Testis (tissue), 3 donors: ENCODE data around the gene ARF1. TPM values are rescaled to one million over a fixed set of nuclear protein-coding genes. Genes with fewer than 3 reads are reported as not detected.

ENCODE experiments used
- DNase-seq: peaks from one replicate; pipeline ENCODE4 v3.0.0-alpha.2; 2019
- H3K27ac ChIP-seq, 2 donors: fragments of 200-600 bp; sonication (generic); one replicate each; pipeline ENCODE4 v1.5.1; 2019
- H3K27me3 ChIP-seq: fragments of 200-600 bp; sonication (generic); one replicate; pipeline ENCODE4 v1.5.1; 2019
- H3K36me3 ChIP-seq: fragments of 200-600 bp; sonication (generic); one replicate; pipeline ENCODE4 v1.5.1; 2017; ENCODE audit warnings: low read depth; ENCODE audit errors: missing control alignments
- H3K4me1 ChIP-seq: fragments of 200-600 bp; sonication (generic); one replicate; pipeline ENCODE4 v1.5.1; 2019
- H3K4me3 ChIP-seq, 2 donors: fragments of 200-600 bp; sonication (generic); one replicate each; pipeline ENCODE4 v1.5.1; 2017 to 2019
- H3K9me3 ChIP-seq: fragments of 200-600 bp; sonication (generic); one replicate; pipeline ENCODE4 v1.5.1; 2017
- CTCF ChIP-seq, 3 experiments: fragments of 450-650 bp in 2 of 3; fragments of 200-600 bp in 1 of 3; sonication (generic) in 1 of 3; IDR thresholded peaks; one replicate each; pipeline ENCODE4 v1.5.1; 2016 to 2019; ENCODE audit warnings: antibody characterized with exemption in 3 of 3, mild to moderate bottlenecking in 2 of 3, moderate library complexity in 1 of 3
- POLR2A ChIP-seq: fragments of 450-650 bp; IDR thresholded peaks from one replicate; pipeline ENCODE4 v1.6.1; 2017; ENCODE audit warnings: antibody characterized with exemption, mild to moderate bottlenecking, moderate library complexity
- WGBS, 2 donors: methylation state at CpG; one replicate each; pipeline ENCODE4 v1.1.5; 2018; 5-methylcytosine and 5-hydroxymethylcytosine counted together
- intact Hi-C: fragments of 100-400 bp; cut with DNase I; formaldehyde crosslinking; loops from one replicate; pipeline ENCODE4 v1.15.1; 2023; ENCODE audit warnings: low total_unique reads
- polyA plus RNA-seq: library from polyadenylated mRNA; stranded (reverse); fragments of 350-450 nt; fragmentation: Illumina TruSeq; extraction: RNeasy Lipid Tissue Mini Kit (QIAGEN cat#74804); gene quantifications from one replicate; pipeline ENCODE4 v1.2.3, GENCODE V29; 2014; ENCODE audit warnings: low read depth, low replicate concordance; ENCODE audit not compliant: insufficient read depth
- total RNA-seq, 2 donors: library from RNA; depleted of rRNA; stranded (reverse); fragments of >200 nt; gene quantifications; one replicate each; pipeline ENCODE4 v1.2.3, GENCODE V29; 2016

The ARF1 gene
- total and polyA plus RNA-seq, 3 donors from 2014 or later, result 426 to 637 (median 488) TPM

DNA sequence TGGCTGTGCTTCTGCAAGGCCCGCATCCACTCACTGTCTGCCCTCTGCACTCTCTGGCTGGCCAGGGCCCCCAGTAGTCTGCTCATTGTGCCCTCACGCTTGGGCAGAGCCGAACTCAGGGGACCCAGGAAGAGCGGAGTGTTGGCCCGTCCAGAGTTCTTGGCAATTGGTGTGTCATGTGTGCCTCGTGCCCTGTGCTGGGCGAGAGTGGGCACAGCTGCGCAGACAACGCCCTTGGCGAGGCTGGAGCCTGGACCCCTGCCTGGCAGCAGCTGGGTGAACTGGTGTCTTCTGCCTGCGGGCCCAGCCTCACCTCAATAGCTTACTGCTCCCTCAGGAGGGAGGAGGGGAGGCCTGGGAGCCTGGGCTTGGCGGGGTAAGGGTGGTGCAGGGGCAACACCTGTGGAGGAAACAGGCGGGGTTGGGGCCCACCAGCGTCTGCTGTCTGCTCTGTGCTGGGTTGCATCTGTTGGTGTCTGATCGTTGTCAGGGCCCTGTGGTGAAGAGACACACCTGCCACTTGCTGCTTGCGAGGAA lies 59.7 kb downstream of the ARF1 start:
- intact Hi-C loops, result no loop called here
- peaks cover 45% of the 10 kb centered on the region for H3K4me1 ChIP-seq
- H3K4me3 ChIP-seq, result no peak overlapping the region
- TF ChIP-seq CTCF (IDR thresholded peaks at IDR 0.05), result no peak
- no peaks in the 10 kb centered on the region for H3K27me3 ChIP-seq
- H3K9me3 ChIP-seq, result no peaks in the 10 kb centered on the region
- no peak for DNase-seq
- 74 to 84% methylated on average over 4 to 16 of the region's 16 CpGs for WGBS, 2 donors
- H3K36me3 ChIP-seq, result no peaks in the 10 kb centered on the region
- peak overlapping the region; percentile 97 to 99 for H3K27ac ChIP-seq

DNA sequence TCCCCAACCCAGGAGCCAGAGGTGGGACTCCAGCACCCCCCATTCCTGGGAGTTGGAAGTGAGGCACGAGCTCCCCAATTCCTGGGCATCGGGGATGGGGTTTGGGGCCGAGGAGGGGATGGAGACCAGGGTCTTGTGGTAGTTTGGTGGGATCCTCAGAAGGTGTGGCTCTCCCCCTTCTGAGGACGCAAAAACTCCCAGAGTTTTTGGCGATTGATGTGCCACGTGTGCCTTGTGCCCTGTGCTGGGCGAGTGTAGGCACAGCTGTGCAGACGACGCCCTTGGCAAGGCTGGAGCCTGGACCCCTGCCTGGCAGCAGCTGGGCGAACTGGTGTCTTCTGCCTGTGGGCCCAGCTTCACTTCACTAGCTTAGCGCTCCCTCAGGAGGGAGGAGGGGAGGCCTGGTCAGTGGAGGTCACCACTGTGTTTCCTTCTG lies 60.2 kb downstream of the ARF1 start:
- TF ChIP-seq POLR2A (no peak), CTCF (IDR thresholded peaks at IDR 0.05) (no peak)
- 83 to 100% methylated on average over 3 to 11 of the region's 11 CpGs for WGBS, 2 donors
- H3K9me3 ChIP-seq, result no peaks in the 10 kb centered on the region
- H3K27me3 ChIP-seq, result no peaks in the 10 kb centered on the region
- no peaks in the 10 kb centered on the region for H3K36me3 ChIP-seq
- intact Hi-C loops, result no loop called here
- peak overlapping the region in 1 of 2 donors; percentile 99 for H3K27ac ChIP-seq
- no peak overlapping the region for H3K4me3 ChIP-seq
- DNase-seq, result no peak
- peaks cover 50% of the 10 kb centered on the region for H3K4me1 ChIP-seq

DNA sequence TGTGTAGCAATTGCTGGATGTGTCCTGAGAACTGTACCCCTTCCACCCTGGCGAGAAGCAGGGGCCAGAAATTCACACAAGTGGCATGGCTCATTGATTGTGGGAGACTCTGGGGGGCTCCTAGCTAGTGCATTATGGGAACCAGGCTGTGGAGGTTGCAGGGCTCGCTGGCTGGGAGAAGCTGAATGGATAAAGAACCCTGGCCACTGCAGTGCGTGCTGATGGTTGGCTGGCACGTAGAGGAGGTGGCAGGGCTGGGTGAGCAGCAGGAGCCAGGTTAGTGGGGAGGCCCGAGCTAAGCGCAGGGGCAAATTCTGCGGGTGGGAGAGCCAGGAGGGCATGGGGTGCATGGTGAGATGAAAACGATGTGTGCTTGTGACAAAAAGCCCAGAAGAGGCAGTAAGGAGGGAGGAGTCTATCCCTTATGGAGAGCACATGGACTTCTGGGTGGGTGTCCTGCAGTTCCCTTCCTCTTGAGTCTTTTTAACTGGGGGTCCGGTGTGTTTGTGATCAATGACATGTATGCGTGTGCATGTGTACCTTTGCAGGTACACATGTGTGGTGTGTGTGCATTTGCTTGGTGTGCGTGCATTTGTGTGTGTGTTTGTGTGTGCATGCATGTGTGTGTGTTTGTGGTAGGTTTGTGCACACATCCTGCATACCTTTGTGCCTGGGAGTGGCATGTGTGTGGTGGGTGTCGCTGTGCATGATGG lies 61.1 kb downstream of the ARF1 start:
- Histone ChIP-seq H3K27ac (no peak overlapping the region), H3K36me3 (no peaks in the 10 kb centered on the region), H3K27me3 (no peaks in the 10 kb centered on the region), H3K9me3 (no peaks in the 10 kb centered on the region), H3K4me1 (peaks cover 59% of the 10 kb centered on the region), H3K4me3 (no peak overlapping the region)
- TF ChIP-seq POLR2A (no peak), CTCF (IDR thresholded peaks at IDR 0.05) (no peak)
- intact Hi-C loops, result no loop called here
- WGBS, 2 donors, result 85 to 93% methylated on average over 12 of the region's 12 CpGs
- no peak for DNase-seq

GRCh38 chr1:228144193-228144992 lies 61.9 kb downstream of the ARF1 start:
- H3K36me3 ChIP-seq, result no peaks in the 10 kb centered on the region
- 84 to 86% methylated on average over 6 to 16 of the region's 16 CpGs for WGBS, 2 donors
- no peaks in the 10 kb centered on the region for H3K9me3 ChIP-seq
- H3K27ac ChIP-seq, result peak overlapping the region; percentile 41 to 68
- no peak for DNase-seq
- intact Hi-C loops, result no loop called here
- H3K27me3 ChIP-seq, result no peaks in the 10 kb centered on the region
- H3K4me3 ChIP-seq, result no peak overlapping the region
- TF ChIP-seq CTCF (IDR thresholded peaks at IDR 0.05), result no peak
- TF ChIP-seq POLR2A, result no peak
- H3K4me1 ChIP-seq, result peaks cover 67% of the 10 kb centered on the region
